ENCODE results near the gene ADAM12. TPM values are rescaled to one million over a fixed set of nuclear protein-coding genes. Genes with fewer than 3 reads are reported as not detected.

The ADAM12 gene
- total and polyA plus RNA-seq, 5 donors: 0.14 to 2.7 (median 1.4) TPM

GRCh38 chr10:126016156-126016805, 372.0 kb downstream of the ADAM12 start:
- 96% methylated on average over 4 of the region's 4 CpGs for WGBS
- no peaks in the 10 kb centered on the region for H3K27me3 ChIP-seq (ENCODE audit: control insufficient read depth, insufficient read depth)
- ATAC-seq (no peak), DNase-seq (no peak)
- intact Hi-C loops (cut with DNase I): no loop called here
- H3K27ac ChIP-seq (ENCODE audit: low read length): no peak overlapping the region
- H3K4me3 ChIP-seq (ENCODE audit: low read length): no peak overlapping the region
- no peaks in the 10 kb centered on the region for H3K4me1 ChIP-seq (ENCODE audit: control insufficient read depth, insufficient read depth, low read length)
- no peaks in the 10 kb centered on the region for H3K9me3 ChIP-seq (ENCODE audit: control insufficient read depth, low read length)

- DNase-seq (no peak), ATAC-seq (no peak)
- WGBS: 74% methylated on average over 3 of the region's 3 CpGs
- Histone ChIP-seq H3K27me3 (ENCODE audit: control insufficient read depth, insufficient read depth) (no peaks in the 10 kb centered on the region), H3K4me1 (ENCODE audit: control insufficient read depth, insufficient read depth, low read length) (no peaks in the 10 kb centered on the region), H3K4me3 (ENCODE audit: low read length) (no peak overlapping the region), H3K9me3 (ENCODE audit: control insufficient read depth, low read length) (no peaks in the 10 kb centered on the region), H3K27ac (ENCODE audit: low read length) (no peak overlapping the region)
- intact Hi-C loops (cut with DNase I): no loop called here
Measured at GRCh38 chr10:126015413-126015812, 372.9 kb downstream of the ADAM12 start.

- Histone ChIP-seq H3K27ac (ENCODE audit: low read length) (no peak overlapping the region), H3K9me3 (ENCODE audit: control insufficient read depth, low read length) (no peaks in the 10 kb centered on the region), H3K27me3 (ENCODE audit: control insufficient read depth, insufficient read depth) (no peaks in the 10 kb centered on the region), H3K4me3 (ENCODE audit: low read length) (no peak overlapping the region), H3K4me1 (ENCODE audit: control insufficient read depth, insufficient read depth, low read length) (no peaks in the 10 kb centered on the region)
- intact Hi-C loops (cut with DNase I): no loop called here
- 92% methylated on average over 7 of the region's 7 CpGs for WGBS
- no peak for DNase-seq
- ATAC-seq: no peak
Measured at GRCh38 chr10:126014309-126014708, 374.0 kb downstream of the ADAM12 start.

GRCh38 chr10:126013489-126014281, 374.6 kb downstream of the ADAM12 start:
- Histone ChIP-seq H3K27me3 (ENCODE audit: control insufficient read depth, insufficient read depth) (no peaks in the 10 kb centered on the region), H3K4me1 (ENCODE audit: control insufficient read depth, insufficient read depth, low read length) (no peaks in the 10 kb centered on the region), H3K4me3 (ENCODE audit: low read length) (no peak overlapping the region), H3K9me3 (ENCODE audit: control insufficient read depth, low read length) (no peaks in the 10 kb centered on the region), H3K27ac (ENCODE audit: low read length) (no peak overlapping the region)
- intact Hi-C loops (cut with DNase I): no loop called here
- 89% methylated on average over 10 of the region's 10 CpGs for WGBS
- DNase-seq: no peak
- no peak for ATAC-seq

DNA sequence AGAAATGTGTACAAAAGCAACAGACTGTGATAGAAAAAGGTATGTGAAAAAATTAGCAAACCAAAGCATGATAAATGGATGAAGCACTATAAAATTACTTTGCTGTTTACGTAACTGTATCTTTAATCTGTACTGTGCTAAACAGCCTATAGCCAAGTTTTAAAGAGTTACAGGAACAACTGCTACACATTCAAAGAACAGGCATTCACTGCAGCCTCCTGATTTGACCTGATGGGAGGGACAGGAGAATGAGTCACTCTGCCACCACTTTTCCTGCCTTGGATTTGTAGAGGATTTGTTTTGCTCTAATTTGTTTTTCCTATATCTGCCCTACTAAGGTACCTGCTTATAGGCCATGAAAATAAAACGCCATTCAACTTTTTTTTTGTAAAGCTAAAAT, 375.8 kb downstream of the ADAM12 start:
- intact Hi-C loops (cut with DNase I): no loop called here
- Histone ChIP-seq H3K27me3 (ENCODE audit: control insufficient read depth, insufficient read depth) (no peaks in the 10 kb centered on the region), H3K4me3 (ENCODE audit: low read length) (no peak overlapping the region), H3K27ac (ENCODE audit: low read length) (no peak overlapping the region), H3K9me3 (ENCODE audit: control insufficient read depth, low read length) (no peaks in the 10 kb centered on the region), H3K4me1 (ENCODE audit: control insufficient read depth, insufficient read depth, low read length) (no peaks in the 10 kb centered on the region)
- no peak for DNase-seq
- WGBS: 98% methylated on average over 2 of the region's 2 CpGs
- ATAC-seq: no peak

DNA sequence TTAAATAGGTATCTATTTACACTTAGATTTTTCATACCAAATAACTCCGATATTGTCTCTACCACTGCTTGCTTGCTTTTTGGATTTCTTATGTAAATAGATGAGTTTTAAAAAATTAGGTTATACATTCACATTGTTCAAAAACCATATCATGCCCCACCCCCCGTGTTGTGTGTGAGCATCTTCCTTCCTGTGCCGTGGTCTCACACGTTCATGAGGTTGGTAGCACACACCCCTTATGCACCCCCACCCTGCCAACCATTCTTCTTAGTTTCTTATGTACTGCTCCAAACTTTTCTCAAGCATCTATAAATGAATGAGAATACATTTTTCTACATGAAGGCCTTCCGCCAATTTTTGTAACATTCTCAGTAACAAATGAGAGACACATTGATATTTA, 376.3 kb downstream of the ADAM12 start:
- H3K4me1 ChIP-seq (ENCODE audit: control insufficient read depth, insufficient read depth, low read length): no peaks in the 10 kb centered on the region
- H3K9me3 ChIP-seq (ENCODE audit: control insufficient read depth, low read length): no peaks in the 10 kb centered on the region
- no peak overlapping the region for H3K27ac ChIP-seq (ENCODE audit: low read length)
- no peak for ATAC-seq
- no peaks in the 10 kb centered on the region for H3K27me3 ChIP-seq (ENCODE audit: control insufficient read depth, insufficient read depth)
- no peak for DNase-seq
- WGBS: 87% methylated on average over 5 of the region's 5 CpGs
- intact Hi-C loops (cut with DNase I): no loop called here
- H3K4me3 ChIP-seq (ENCODE audit: low read length): no peak overlapping the region

- no peaks in the 10 kb centered on the region for H3K4me1 ChIP-seq (ENCODE audit: control insufficient read depth, insufficient read depth, low read length)
- no peaks in the 10 kb centered on the region for H3K27me3 ChIP-seq (ENCODE audit: control insufficient read depth, insufficient read depth)
- 95% methylated on average over 7 of the region's 7 CpGs for WGBS
- no peaks in the 10 kb centered on the region for H3K9me3 ChIP-seq (ENCODE audit: control insufficient read depth, low read length)
- no peak overlapping the region for H3K4me3 ChIP-seq (ENCODE audit: low read length)
- DNase-seq (no peak), ATAC-seq (no peak)
- H3K27ac ChIP-seq (ENCODE audit: low read length): no peak overlapping the region
- intact Hi-C loops (cut with DNase I): no loop called here
Measured at GRCh38 chr10:126009650-126010049, 378.6 kb downstream of the ADAM12 start.

- 96% methylated on average over 2 of the region's 2 CpGs for WGBS
- ATAC-seq (no peak), DNase-seq (no peak)
- no peak overlapping the region for H3K4me3 ChIP-seq (ENCODE audit: low read length)
- H3K9me3 ChIP-seq (ENCODE audit: control insufficient read depth, low read length): no peaks in the 10 kb centered on the region
- intact Hi-C loops (cut with DNase I): no loop called here
- no peaks in the 10 kb centered on the region for H3K4me1 ChIP-seq (ENCODE audit: control insufficient read depth, insufficient read depth, low read length)
- H3K27me3 ChIP-seq (ENCODE audit: control insufficient read depth, insufficient read depth): no peaks in the 10 kb centered on the region
- no peak overlapping the region for H3K27ac ChIP-seq (ENCODE audit: low read length)
Measured at GRCh38 chr10:126006906-126007305, 381.4 kb downstream of the ADAM12 start.

DNA sequence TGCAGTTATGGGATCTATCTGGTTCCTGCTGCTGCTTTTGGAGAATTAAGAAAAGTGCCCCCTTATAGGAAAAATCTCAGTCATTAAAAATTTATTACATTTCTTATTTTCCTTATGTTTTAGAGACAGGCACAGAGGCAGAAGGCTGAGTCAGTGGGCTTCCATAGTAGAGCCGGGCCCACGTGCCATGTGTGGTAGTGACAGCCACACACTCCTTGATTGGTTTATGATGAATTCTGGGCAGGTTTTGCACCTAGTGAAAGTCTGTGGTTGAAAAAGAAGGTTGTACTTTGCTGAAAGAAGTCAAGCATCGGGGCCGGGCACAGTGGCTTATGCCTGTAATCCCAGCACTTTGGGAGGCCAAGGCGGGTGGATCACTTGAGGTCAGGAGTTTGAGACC, 382.0 kb downstream of the ADAM12 start:
- Histone ChIP-seq H3K27me3 (ENCODE audit: control insufficient read depth, insufficient read depth) (no peaks in the 10 kb centered on the region), H3K4me1 (ENCODE audit: control insufficient read depth, insufficient read depth, low read length) (no peaks in the 10 kb centered on the region), H3K9me3 (ENCODE audit: control insufficient read depth, low read length) (no peaks in the 10 kb centered on the region), H3K4me3 (ENCODE audit: low read length) (no peak overlapping the region), H3K27ac (ENCODE audit: low read length) (no peak overlapping the region)
- DNase-seq: no peak
- 76% methylated on average over 5 of the region's 5 CpGs for WGBS
- intact Hi-C loops (cut with DNase I): no loop called here
- no peak for ATAC-seq

DNA sequence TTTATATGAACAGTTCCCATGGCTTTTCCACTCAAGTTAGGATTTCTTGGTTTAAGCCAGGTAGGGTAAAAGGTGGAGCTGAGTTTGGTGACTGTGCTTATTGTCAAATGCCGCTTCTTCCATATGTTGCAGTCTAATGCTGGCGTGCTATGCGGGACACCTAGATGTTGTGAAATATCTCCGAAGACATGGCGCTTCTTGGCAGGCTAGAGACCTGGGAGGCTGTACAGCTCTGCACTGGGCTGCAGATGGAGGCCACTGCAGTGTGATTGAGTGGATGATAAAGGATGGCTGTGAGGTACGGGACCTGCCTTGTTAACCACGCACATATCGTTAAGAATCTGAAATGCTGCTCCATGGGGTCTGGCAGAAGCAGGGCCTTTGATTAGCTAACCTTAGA, 383.5 kb downstream of the ADAM12 start:
- Histone ChIP-seq H3K27ac (ENCODE audit: low read length) (no peak overlapping the region), H3K9me3 (ENCODE audit: control insufficient read depth, low read length) (no peaks in the 10 kb centered on the region), H3K4me1 (ENCODE audit: control insufficient read depth, insufficient read depth, low read length) (no peaks in the 10 kb centered on the region), H3K27me3 (ENCODE audit: control insufficient read depth, insufficient read depth) (no peaks in the 10 kb centered on the region), H3K4me3 (ENCODE audit: low read length) (no peak overlapping the region)
- WGBS: 83% methylated on average over 8 of the region's 8 CpGs
- ATAC-seq (no peak), DNase-seq (no peak)
- intact Hi-C loops (cut with DNase I): no loop called here

DNA sequence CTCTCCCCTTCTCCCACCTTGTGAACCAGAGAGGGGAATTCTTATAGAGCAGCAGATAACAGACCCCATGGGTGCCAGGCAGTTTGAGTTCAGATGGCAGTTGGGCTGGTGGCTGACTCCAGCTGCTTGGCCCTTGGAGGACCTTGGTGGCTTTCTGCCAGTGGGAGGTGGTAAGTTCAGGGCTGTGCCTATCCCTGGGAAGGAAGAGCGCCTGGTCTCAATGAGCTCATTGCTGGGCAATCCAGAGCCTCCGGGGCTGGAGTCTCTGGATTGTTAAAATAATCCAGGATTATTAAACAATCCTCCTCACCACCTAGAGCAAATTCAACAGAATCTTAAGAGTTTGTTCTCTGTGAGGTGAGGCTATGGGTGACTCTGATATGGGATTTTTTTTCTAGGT, 386.7 kb downstream of the ADAM12 start:
- WGBS: 47% methylated on average over 2 of the region's 2 CpGs
- DNase-seq (peak in 2 of 3 donors; percentile 29 to 68), ATAC-seq (peak; percentile 54 to 65)
- no peaks in the 10 kb centered on the region for H3K4me1 ChIP-seq (ENCODE audit: control insufficient read depth, insufficient read depth, low read length)
- intact Hi-C loops (cut with DNase I): no loop called here
- no peak overlapping the region for H3K4me3 ChIP-seq (ENCODE audit: low read length)
- H3K9me3 ChIP-seq (ENCODE audit: control insufficient read depth, low read length): no peaks in the 10 kb centered on the region
- no peaks in the 10 kb centered on the region for H3K27me3 ChIP-seq (ENCODE audit: control insufficient read depth, insufficient read depth)
- no peak overlapping the region for H3K27ac ChIP-seq (ENCODE audit: low read length)
